Glutamatergic neuron (in vitro differentiated cells): ENCODE data around the gene LRCOL1. TPM values are rescaled to one million over a fixed set of nuclear protein-coding genes. Genes with fewer than 3 reads are reported as not detected.

Experiments
- DNase-seq: peaks from one replicate; pipeline ENCODE4 v3.0.0; 2022
- H3K27ac Mint-ChIP-seq: one replicate; pipeline ENCODE4 v1.8.0; 2020; ENCODE audit warnings: mild to moderate bottlenecking, mixed read lengths, inconsistent platforms; ENCODE audit not compliant: unreplicated experiment
- H3K27me3 Mint-ChIP-seq: one replicate; pipeline ENCODE4 v1.8.0; 2020; ENCODE audit warnings: mild to moderate bottlenecking, moderate library complexity, mixed read lengths, inconsistent platforms; ENCODE audit not compliant: unreplicated experiment
- H3K36me3 Mint-ChIP-seq: one replicate; pipeline ENCODE4 v1.8.0; 2020; ENCODE audit warnings: mild to moderate bottlenecking, mixed read lengths, inconsistent platforms; ENCODE audit not compliant: unreplicated experiment
- H3K4me1 Mint-ChIP-seq: one replicate; pipeline ENCODE4 v1.8.0; 2020; ENCODE audit warnings: mild to moderate bottlenecking, low read depth, mixed read lengths, inconsistent platforms; ENCODE audit not compliant: unreplicated experiment
- H3K4me3 Mint-ChIP-seq: one replicate; pipeline ENCODE4 v1.8.0; 2020; ENCODE audit warnings: mild to moderate bottlenecking, mixed read lengths, inconsistent platforms; ENCODE audit not compliant: unreplicated experiment
- H3K9me3 Mint-ChIP-seq: one replicate; pipeline ENCODE4 v1.8.0; 2020; ENCODE audit warnings: mild to moderate bottlenecking, moderate library complexity, mixed read lengths, inconsistent platforms; ENCODE audit not compliant: unreplicated experiment
- total RNA-seq: library from RNA; stranded (reverse); fragmentation: NEBNext Ultra II Directional; extraction: Animal tissue kit (Norgen Biotek cat#: 25700); gene quantifications from one replicate; pipeline ENCODE4 v1.2.1, GENCODE V29; 2021; ENCODE audit not compliant: unreplicated experiment
- TF ChIP-seq, protein P1 (sequence below): fragments of 200-600 bp; sonication (generic); IDR thresholded peaks from one replicate; pipeline ENCODE4 v1.5.0; 2021; ENCODE audit not compliant: partially characterized antibody, unreplicated experiment

The LRCOL1 gene
- total RNA-seq, 1 donor from 2014 or later = not detected

DNA sequence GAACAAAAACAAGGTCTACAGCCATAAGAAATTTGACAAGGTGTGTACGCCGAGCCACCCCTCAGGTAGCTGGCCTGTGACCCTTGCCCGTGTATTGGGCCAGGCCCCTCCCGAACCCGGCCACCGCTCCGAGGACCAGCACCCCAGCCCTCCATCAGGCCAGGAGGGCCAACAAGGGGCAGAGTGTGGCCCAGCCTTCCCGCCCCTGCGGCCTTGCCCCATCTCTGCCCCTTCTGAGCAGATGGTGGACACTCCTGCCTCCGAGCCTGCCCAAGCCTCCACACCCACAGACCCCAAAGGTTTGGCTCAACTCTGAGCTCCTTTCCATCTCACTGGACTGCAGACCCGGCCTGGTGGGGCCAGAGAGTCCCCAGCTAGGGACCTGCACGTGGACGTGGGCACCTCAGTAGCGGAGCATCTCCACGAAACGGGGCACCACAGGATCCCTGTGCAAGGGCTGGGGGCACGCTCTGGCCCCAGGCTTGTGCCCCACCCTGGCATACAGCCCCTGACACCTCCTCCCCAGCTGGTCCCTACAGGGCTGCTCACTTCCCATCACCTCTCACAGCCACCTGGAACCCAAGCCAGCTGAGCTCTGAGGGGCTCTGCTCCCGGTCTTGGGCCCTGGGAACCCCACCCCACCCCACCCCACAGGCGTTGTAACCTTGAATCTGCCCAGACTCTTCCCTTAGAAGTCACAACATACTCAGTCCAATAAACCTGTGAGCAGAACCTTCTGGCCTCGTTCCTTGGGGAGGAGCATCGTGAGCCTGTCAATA is 11.5 kb upstream of the LRCOL1 start:
- no peak for DNase-seq
- TF ChIP-seq, protein P1, sequence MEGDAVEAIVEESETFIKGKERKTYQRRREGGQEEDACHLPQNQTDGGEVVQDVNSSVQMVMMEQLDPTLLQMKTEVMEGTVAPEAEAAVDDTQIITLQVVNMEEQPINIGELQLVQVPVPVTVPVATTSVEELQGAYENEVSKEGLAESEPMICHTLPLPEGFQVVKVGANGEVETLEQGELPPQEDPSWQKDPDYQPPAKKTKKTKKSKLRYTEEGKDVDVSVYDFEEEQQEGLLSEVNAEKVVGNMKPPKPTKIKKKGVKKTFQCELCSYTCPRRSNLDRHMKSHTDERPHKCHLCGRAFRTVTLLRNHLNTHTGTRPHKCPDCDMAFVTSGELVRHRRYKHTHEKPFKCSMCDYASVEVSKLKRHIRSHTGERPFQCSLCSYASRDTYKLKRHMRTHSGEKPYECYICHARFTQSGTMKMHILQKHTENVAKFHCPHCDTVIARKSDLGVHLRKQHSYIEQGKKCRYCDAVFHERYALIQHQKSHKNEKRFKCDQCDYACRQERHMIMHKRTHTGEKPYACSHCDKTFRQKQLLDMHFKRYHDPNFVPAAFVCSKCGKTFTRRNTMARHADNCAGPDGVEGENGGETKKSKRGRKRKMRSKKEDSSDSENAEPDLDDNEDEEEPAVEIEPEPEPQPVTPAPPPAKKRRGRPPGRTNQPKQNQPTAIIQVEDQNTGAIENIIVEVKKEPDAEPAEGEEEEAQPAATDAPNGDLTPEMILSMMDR = no peak
- peak overlapping the region; percentile 23 for H3K27ac Mint-ChIP-seq
- H3K27me3 Mint-ChIP-seq = peaks cover 19% of the 10 kb centered on the region
- peaks cover 15% of the 10 kb centered on the region for H3K4me1 Mint-ChIP-seq
- peaks cover 3% of the 10 kb centered on the region for H3K9me3 Mint-ChIP-seq
- H3K36me3 Mint-ChIP-seq = no peaks in the 10 kb centered on the region
- H3K4me3 Mint-ChIP-seq = peak overlapping the region; percentile 50

DNA sequence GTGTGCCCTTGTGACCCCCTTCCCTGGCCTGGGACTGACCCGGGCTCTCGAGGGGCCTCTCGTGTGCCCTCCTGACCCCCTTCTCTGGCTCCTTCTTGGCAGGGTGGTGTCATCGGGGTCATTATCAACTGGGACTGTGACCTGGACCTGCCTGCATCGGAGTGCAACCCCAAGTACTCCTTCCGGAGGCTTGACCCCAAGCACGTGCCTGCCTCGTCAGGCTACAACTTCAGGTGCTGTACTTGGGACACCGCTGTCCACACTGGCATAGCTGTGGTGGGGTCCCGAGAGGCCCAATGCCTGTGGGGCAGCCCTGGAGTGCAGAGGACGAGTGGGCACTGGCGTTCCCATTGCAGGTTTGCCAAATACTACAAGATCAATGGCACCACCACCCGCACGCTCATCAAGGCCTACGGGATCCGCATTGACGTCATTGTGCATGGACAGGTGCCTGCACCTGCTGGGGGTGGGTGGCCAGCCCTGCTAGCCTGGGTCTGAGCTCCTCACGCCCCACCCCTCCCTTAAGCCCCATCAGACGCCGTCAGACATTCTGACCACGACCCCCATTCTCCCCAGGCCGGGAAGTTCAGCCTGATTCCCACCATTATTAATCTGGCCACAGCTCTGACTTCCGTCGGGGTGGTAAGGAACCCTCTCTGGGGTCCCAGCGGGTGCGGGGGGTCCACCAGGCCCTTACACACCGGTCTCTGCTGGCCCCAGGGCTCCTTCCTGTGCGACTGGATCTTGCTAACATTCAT is 10.7 kb upstream of the LRCOL1 start:
- H3K27me3 Mint-ChIP-seq = peaks cover 19% of the 10 kb centered on the region
- no peak overlapping the region for H3K27ac Mint-ChIP-seq
- TF ChIP-seq, protein P1 = no peak
- no peak for DNase-seq
- peaks cover 2% of the 10 kb centered on the region for H3K9me3 Mint-ChIP-seq
- H3K36me3 Mint-ChIP-seq = no peaks in the 10 kb centered on the region
- H3K4me1 Mint-ChIP-seq = peaks cover 11% of the 10 kb centered on the region
- no peak overlapping the region for H3K4me3 Mint-ChIP-seq

DNA sequence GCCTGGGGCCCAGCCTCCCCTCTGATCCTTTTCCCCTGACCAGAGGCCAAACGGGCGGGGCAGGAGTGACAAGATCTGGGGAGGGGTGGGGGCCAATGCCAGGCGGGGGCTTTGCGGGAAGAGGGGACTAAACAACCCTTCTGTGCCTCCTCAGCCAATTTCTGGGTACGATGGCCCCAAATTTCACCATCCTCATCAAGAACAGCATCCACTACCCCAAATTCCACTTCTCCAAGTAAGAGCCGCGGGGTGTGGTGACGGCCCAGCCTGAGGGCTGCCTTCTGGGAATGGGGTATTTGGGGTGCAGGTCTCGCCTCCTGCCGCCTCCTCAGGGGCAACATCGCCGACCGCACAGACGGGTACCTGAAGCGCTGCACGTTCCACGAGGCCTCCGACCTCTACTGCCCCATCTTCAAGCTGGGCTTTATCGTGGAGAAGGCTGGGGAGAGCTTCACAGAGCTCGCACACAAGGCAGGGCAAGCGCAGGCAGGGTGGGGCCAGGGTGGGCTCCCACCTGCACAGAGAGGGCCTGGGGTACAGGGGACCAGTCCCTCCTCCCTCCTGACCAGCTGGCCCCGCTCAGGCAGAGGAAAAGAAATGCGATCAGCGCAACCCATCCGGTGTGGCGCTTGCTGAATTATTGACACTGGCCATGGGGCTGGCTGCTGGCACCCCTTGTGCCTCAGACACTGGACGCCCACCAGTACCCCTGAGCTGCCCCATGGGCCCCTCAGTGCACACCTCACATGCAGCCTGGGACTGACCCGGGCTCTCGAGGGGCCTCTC is 9.9 kb upstream of the LRCOL1 start:
- Mint-ChIP-seq H3K4me3 (no peak overlapping the region), H3K9me3 (peaks cover 5% of the 10 kb centered on the region), H3K27ac (no peak overlapping the region), H3K27me3 (peaks cover 19% of the 10 kb centered on the region), H3K36me3 (no peaks in the 10 kb centered on the region), H3K4me1 (peaks cover 13% of the 10 kb centered on the region)
- TF ChIP-seq, protein P1 = no peak
- no peak for DNase-seq

DNA sequence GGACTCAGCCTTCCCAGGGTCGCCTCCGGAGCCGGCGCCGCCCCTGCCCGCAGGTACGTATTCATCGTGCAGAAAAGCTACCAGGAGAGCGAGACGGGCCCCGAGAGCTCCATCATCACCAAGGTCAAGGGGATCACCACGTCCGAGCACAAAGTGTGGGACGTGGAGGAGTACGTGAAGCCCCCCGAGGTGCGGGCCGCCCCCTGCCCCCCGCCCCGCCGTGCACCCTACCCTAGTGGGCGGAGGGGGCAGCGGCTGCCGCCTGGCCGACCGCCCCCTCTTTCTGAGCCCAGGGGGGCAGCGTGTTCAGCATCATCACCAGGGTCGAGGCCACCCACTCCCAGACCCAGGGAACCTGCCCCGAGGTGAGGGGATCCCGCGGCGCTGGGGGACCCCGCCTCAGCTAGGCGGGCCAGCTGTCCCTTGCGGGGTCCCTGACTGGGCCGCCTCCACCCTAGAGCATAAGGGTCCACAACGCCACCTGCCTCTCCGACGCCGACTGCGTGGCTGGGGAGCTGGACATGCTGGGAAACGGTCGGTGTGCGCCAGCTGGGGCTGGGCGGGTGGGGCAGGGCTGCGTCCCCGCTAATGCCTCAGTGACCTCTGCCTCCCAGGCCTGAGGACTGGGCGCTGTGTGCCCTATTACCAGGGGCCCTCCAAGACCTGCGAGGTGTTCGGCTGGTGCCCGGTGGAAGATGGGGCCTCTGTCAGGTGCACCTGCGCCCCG is 9.2 kb upstream of the LRCOL1 start:
- DNase-seq = no peak
- no peaks in the 10 kb centered on the region for H3K36me3 Mint-ChIP-seq
- H3K9me3 Mint-ChIP-seq = peaks cover 5% of the 10 kb centered on the region
- TF ChIP-seq, protein P1 = no peak
- H3K27ac Mint-ChIP-seq = no peak overlapping the region
- no peak overlapping the region for H3K4me3 Mint-ChIP-seq
- peaks cover 16% of the 10 kb centered on the region for H3K4me1 Mint-ChIP-seq
- H3K27me3 Mint-ChIP-seq = peaks cover 20% of the 10 kb centered on the region
